Effector memory CD8-positive, alpha-beta T cell (primary cell): Measurements from ENCODE around the gene LRRC4B.

ENCODE experiments used
- ATAC-seq: fragments of 150-1000 bp; cut with Tn5 transposase; replicated peaks from 2 replicates; pipeline ENCODE4 v1.10.0; 2021; ENCODE audit warnings: mild to moderate bottlenecking, moderate library complexity
- DNase-seq, 3 experiments: peaks; one replicate each; pipeline ENCODE4 v3.0.0; 2021
- H3K27ac Mint-ChIP-seq, 2 donors: one replicate each; pipeline ENCODE4 v1.8.0; 2022; ENCODE audit warnings: mild to moderate bottlenecking in 2 of 2, mixed read lengths in 2 of 2, moderate library complexity in 2 of 2
- H3K27me3 Mint-ChIP-seq, 2 donors: one replicate each; pipeline ENCODE4 v1.8.0; 2022; ENCODE audit warnings: mixed read lengths in 2 of 2
- H3K36me3 Mint-ChIP-seq: one replicate; pipeline ENCODE4 v1.8.0; 2022; ENCODE audit warnings: mild to moderate bottlenecking, moderate library complexity, mixed read lengths; ENCODE audit not compliant: insufficient read depth
- H3K4me1 Mint-ChIP-seq, 2 donors: one replicate each; pipeline ENCODE4 v1.8.0; 2022; ENCODE audit warnings: low read depth in 2 of 2, mixed read lengths in 2 of 2
- H3K4me3 Mint-ChIP-seq, 2 donors: one replicate each; pipeline ENCODE4 v1.8.0; 2022; ENCODE audit warnings: mild to moderate bottlenecking in 2 of 2, mixed read lengths in 2 of 2, moderate library complexity in 2 of 2
- H3K9me3 Mint-ChIP-seq, 2 donors: one replicate each; pipeline ENCODE4 v1.8.0; 2022; ENCODE audit warnings: mixed read lengths in 2 of 2

Gene LRRC4B

GRCh38 chr19:50565984-50566903 is 2.0 kb downstream of the LRRC4B start:
- Mint-ChIP-seq H3K4me3 (peak overlapping the region; percentile 21 to 55), H3K27me3 (peaks cover 68 to 87% of the 10 kb centered on the region in 2 donors), H3K9me3 (no peaks in the 10 kb centered on the region), H3K4me1 (peaks cover 11 to 12% of the 10 kb centered on the region in 2 donors), H3K27ac (no peak overlapping the region), H3K36me3 (no peaks in the 10 kb centered on the region)
- ATAC-seq: no peak
- no peak for DNase-seq

- H3K4me3 Mint-ChIP-seq: no peak overlapping the region
These were observed 3.8 kb downstream of the LRRC4B start for GRCh38 chr19:50564229-50565105.

GRCh38 chr19:50563597-50563996 is 4.6 kb downstream of the LRRC4B start:
- H3K36me3 Mint-ChIP-seq: no peaks in the 10 kb centered on the region
- DNase-seq (no peak), ATAC-seq (no peak)
- no peak overlapping the region for H3K4me3 Mint-ChIP-seq
- H3K27ac Mint-ChIP-seq: no peak overlapping the region
- no peaks in the 10 kb centered on the region for H3K9me3 Mint-ChIP-seq
- H3K27me3 Mint-ChIP-seq: peaks cover 63 to 80% of the 10 kb centered on the region in 2 donors
- H3K4me1 Mint-ChIP-seq: peaks cover 9 to 11% of the 10 kb centered on the region in 2 donors

More at GRCh38 chr19:50564229-50565105, 3.8 kb downstream of the LRRC4B start:
- Mint-ChIP-seq H3K27ac (no peak overlapping the region), H3K4me1 (peaks cover 11% of the 10 kb centered on the region in 2 donors), H3K9me3 (no peaks in the 10 kb centered on the region), H3K27me3 (peaks cover 62 to 80% of the 10 kb centered on the region in 2 donors), H3K36me3 (no peaks in the 10 kb centered on the region)
- no peak for DNase-seq
- ATAC-seq: no peak

GRCh38 chr19:50562996-50563395 is 5.2 kb downstream of the LRRC4B start:
- no peaks in the 10 kb centered on the region for H3K36me3 Mint-ChIP-seq
- H3K4me1 Mint-ChIP-seq: peaks cover 9 to 11% of the 10 kb centered on the region in 2 donors

GRCh38 chr19:50562329-50562728 is 5.9 kb downstream of the LRRC4B start:
- H3K27me3 Mint-ChIP-seq: peaks cover 63 to 93% of the 10 kb centered on the region in 2 donors
- H3K36me3 Mint-ChIP-seq: no peaks in the 10 kb centered on the region
- no peak for ATAC-seq
- H3K4me3 Mint-ChIP-seq: no peak overlapping the region
- H3K9me3 Mint-ChIP-seq: no peaks in the 10 kb centered on the region
- DNase-seq: no peak
- no peak overlapping the region for H3K27ac Mint-ChIP-seq
- H3K4me1 Mint-ChIP-seq: peaks cover 9 to 11% of the 10 kb centered on the region in 2 donors

More at GRCh38 chr19:50562996-50563395, 5.2 kb downstream of the LRRC4B start:
- no peak overlapping the region for H3K27ac Mint-ChIP-seq
- H3K27me3 Mint-ChIP-seq: peaks cover 63 to 86% of the 10 kb centered on the region in 2 donors
- DNase-seq (no peak), ATAC-seq (no peak)
- no peak overlapping the region for H3K4me3 Mint-ChIP-seq
- no peaks in the 10 kb centered on the region for H3K9me3 Mint-ChIP-seq

- DNase-seq: no peak
- ATAC-seq: no peak
- no peak overlapping the region for H3K27ac Mint-ChIP-seq
- H3K27me3 Mint-ChIP-seq: peaks cover 57 to 93% of the 10 kb centered on the region in 2 donors
- H3K36me3 Mint-ChIP-seq: no peaks in the 10 kb centered on the region
- H3K9me3 Mint-ChIP-seq: no peaks in the 10 kb centered on the region
- peaks cover 4 to 7% of the 10 kb centered on the region in 2 donors for H3K4me1 Mint-ChIP-seq
- H3K4me3 Mint-ChIP-seq: no peak overlapping the region
These were observed 8.6 kb downstream of the LRRC4B start for GRCh38 chr19:50559636-50560035.

- DNase-seq: no peak
- Mint-ChIP-seq H3K9me3 (no peaks in the 10 kb centered on the region), H3K36me3 (no peaks in the 10 kb centered on the region), H3K27ac (no peak overlapping the region), H3K4me1 (peaks cover 4 to 7% of the 10 kb centered on the region in 2 donors), H3K27me3 (peaks cover 57 to 93% of the 10 kb centered on the region in 2 donors), H3K4me3 (no peak overlapping the region)
- ATAC-seq: no peak
These were observed 9.8 kb downstream of the LRRC4B start for GRCh38 chr19:50558449-50558848.

GRCh38 chr19:50558039-50558438 is 10.2 kb downstream of the LRRC4B start:
- peaks cover 4 to 7% of the 10 kb centered on the region in 2 donors for H3K4me1 Mint-ChIP-seq
- H3K4me3 Mint-ChIP-seq: no peak overlapping the region
- DNase-seq (no peak), ATAC-seq (no peak)
- peaks cover 57 to 93% of the 10 kb centered on the region in 2 donors for H3K27me3 Mint-ChIP-seq
- H3K9me3 Mint-ChIP-seq: no peaks in the 10 kb centered on the region
- H3K27ac Mint-ChIP-seq: no peak overlapping the region
- H3K36me3 Mint-ChIP-seq: no peaks in the 10 kb centered on the region

GRCh38 chr19:50557009-50557613 is 11.1 kb downstream of the LRRC4B start:
- peaks cover 4 to 7% of the 10 kb centered on the region in 2 donors for H3K4me1 Mint-ChIP-seq
- H3K27me3 Mint-ChIP-seq: peaks cover 59 to 93% of the 10 kb centered on the region in 2 donors
- H3K4me3 Mint-ChIP-seq: no peak overlapping the region
- no peaks in the 10 kb centered on the region for H3K9me3 Mint-ChIP-seq
- ATAC-seq (no peak), DNase-seq (no peak)
- no peak overlapping the region for H3K27ac Mint-ChIP-seq
- H3K36me3 Mint-ChIP-seq: no peaks in the 10 kb centered on the region

GRCh38 chr19:50556282-50557008 is 11.8 kb downstream of the LRRC4B start:
- Mint-ChIP-seq H3K4me1 (peaks cover 4 to 9% of the 10 kb centered on the region in 2 donors), H3K27me3 (peaks cover 65 to 93% of the 10 kb centered on the region in 2 donors), H3K9me3 (no peaks in the 10 kb centered on the region), H3K27ac (peak overlapping the region in 1 of 2 donors; percentile 18), H3K36me3 (no peaks in the 10 kb centered on the region), H3K4me3 (peak overlapping the region; percentile 77 to 79)
- peak; percentile 77 for ATAC-seq
- DNase-seq: peak; percentile 63 to 67 (median 67)

GRCh38 chr19:50555450-50556281 is 12.6 kb downstream of the LRRC4B start:
- Mint-ChIP-seq H3K27me3 (peaks cover 68 to 93% of the 10 kb centered on the region in 2 donors), H3K4me1 (peaks cover 4 to 10% of the 10 kb centered on the region in 2 donors), H3K4me3 (peak overlapping the region; percentile 77 to 79), H3K27ac (no peak overlapping the region), H3K36me3 (no peaks in the 10 kb centered on the region), H3K9me3 (no peaks in the 10 kb centered on the region)
- ATAC-seq (no peak), DNase-seq (no peak)

- DNase-seq (no peak), ATAC-seq (no peak)
- Mint-ChIP-seq H3K9me3 (no peaks in the 10 kb centered on the region), H3K4me3 (peak overlapping the region; percentile 62 to 77), H3K36me3 (no peaks in the 10 kb centered on the region), H3K27ac (no peak overlapping the region), H3K4me1 (peaks cover 4 to 10% of the 10 kb centered on the region in 2 donors), H3K27me3 (peaks cover 67 to 99% of the 10 kb centered on the region in 2 donors)
These were observed 13.2 kb downstream of the LRRC4B start for GRCh38 chr19:50555033-50555432.
